ENCODE results near the gene LRRC59. TPM values are rescaled to one million over a fixed set of nuclear protein-coding genes. Genes with fewer than 3 reads are reported as not detected.

LRRC59 gene
- total and polyA plus RNA-seq, 2 of the 8 experiments (the other 6 are each of a cell fraction or from before 2014, with no cell fraction given) = 48.3 to 117 TPM

DNA sequence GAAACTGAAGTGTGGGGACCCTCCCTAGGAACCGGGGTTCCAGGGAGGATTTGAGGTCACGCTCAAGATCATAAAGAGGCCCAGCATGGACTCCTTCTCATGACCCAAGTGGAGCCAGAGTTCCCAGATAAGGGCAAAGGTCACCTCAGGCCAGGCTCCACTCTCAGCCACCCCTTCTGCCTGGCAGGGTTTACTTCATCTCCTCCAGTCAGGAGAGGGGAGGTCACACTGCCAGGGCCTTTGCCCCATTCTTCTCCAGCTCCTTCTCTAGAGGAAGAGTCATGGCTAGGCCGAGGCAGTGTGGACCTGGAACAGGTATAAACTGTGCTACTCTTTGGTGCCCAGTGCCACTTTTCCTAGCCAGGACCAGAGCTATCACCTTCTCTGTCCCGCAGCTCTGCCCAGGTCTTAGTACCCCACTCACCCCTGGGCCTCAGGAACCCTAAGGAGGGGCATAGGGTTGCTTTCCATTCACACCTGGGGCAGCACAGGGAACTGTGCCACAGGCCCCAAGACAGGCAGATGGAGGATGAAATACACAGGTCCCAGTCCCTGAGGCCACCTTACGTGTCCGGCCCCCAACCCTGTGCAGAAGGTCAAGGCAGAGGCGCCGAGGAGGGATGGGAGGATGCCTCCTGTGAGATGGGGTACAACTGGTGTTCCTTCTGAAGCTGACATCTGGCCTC is 27.8 kb upstream of the LRRC59 start:
- DNase-seq (ENCODE audit: low read depth in 1 of 2, low spot score in 2 of 2) (no peak), FAIRE-seq (no peak)
- Histone ChIP-seq H3K4ac (replicated peaks; ENCODE audit: insufficient read length, low read depth, low read length) (no peak overlapping the region), H3K79me2 (ENCODE audit: control insufficient read depth in 1 of 2, insufficient read depth in 2 of 2, low read length in 2 of 2) (no peaks in the 10 kb centered on the region), H3K56ac (replicated peaks; ENCODE audit: insufficient read length, low read depth, low read length) (no peak overlapping the region), H2BK120ac (replicated peaks; ENCODE audit: low read depth, low read length) (no peak overlapping the region), H3K18ac (ENCODE audit: extremely low read depth, low read length) (peak overlapping the region; percentile 87), H3K27me3 (replicated peaks in 1 of 4; ENCODE audit: control insufficient read depth in 3 of 4, extremely low read depth in 1 of 4, insufficient read depth in 3 of 4, low read length in 3 of 4) (peaks cover 0 to 2% (median 0%) of the 10 kb centered on the region in 4 experiments; a peak in 3 of 7 replicates), H3K4me3 (ENCODE audit: extremely low read depth in 1 of 4, insufficient read depth in 2 of 4, low read depth in 3 of 4, low read length in 4 of 4) (peak overlapping the region; percentile 30 to 78 (median 57)), H4K20me1 (replicated peaks in 1 of 2; ENCODE audit: control insufficient read depth in 1 of 2, insufficient read depth in 2 of 2, low read length in 2 of 2) (no peaks in the 10 kb centered on the region), H4K5ac (ENCODE audit: insufficient read length, low read depth, low read length) (no peak overlapping the region), H3K4me2 (ENCODE audit: insufficient read depth in 1 of 2, low read depth in 2 of 2, low read length in 2 of 2) (peak overlapping the region; percentile 76 to 83), H3K23me2 (ENCODE audit: low read depth, low read length) (peaks cover 11% of the 10 kb centered on the region; the same call in 1 of the 2 replicates), H2AK5ac (ENCODE audit: low read depth, low read length) (peak overlapping the region; percentile 56; the same call in 1 of the 2 replicates), H4K8ac (ENCODE audit: extremely low read depth, insufficient read depth, low read length) (peak overlapping the region; percentile 75), H4K91ac (replicated peaks; ENCODE audit: insufficient read length, low read length) (peak overlapping the region; percentile 14), H2BK12ac (ENCODE audit: low read depth, low read length) (peak overlapping the region; percentile 81), H2BK5ac (ENCODE audit: low read depth, low read length) (peak overlapping the region; percentile 66; the same call in 1 of the 2 replicates), H3K9me3 (ENCODE audit: insufficient read depth in 2 of 2, low read depth in 1 of 2, low read length in 1 of 2) (no peaks in the 10 kb centered on the region), H3K36me3 (ENCODE audit: control insufficient read depth in 2 of 4, insufficient read depth in 4 of 4, low read length in 3 of 4) (no peaks in the 10 kb centered on the region), H3K27ac (ENCODE audit: low read depth, low read length) (no peak overlapping the region), H3K14ac (ENCODE audit: insufficient read length) (no peak overlapping the region), H3K79me1 (ENCODE audit: low read depth, low read length) (no peaks in the 10 kb centered on the region), H2AFZ (ENCODE audit: low read length) (peak overlapping the region; percentile 48; the same call in 1 of the 2 replicates), H3K23ac (ENCODE audit: insufficient read length) (no peak overlapping the region), H2BK15ac (ENCODE audit: low read length) (peak overlapping the region; percentile 88), H2BK20ac (ENCODE audit: low read length) (no peak overlapping the region), H3K9ac (replicated peaks in 1 of 4; ENCODE audit: extremely low read depth in 1 of 4, low read depth in 3 of 4, low read length in 3 of 4) (no peak overlapping the region; a peak in 1 of 7 replicates), H3K4me1 (replicated peaks in 1 of 4; ENCODE audit: control insufficient read depth in 3 of 4, insufficient read depth in 4 of 4, low read length in 3 of 4) (peaks cover 6 to 13% (median 10%) of the 10 kb centered on the region in 4 experiments)
- TF ChIP-seq RNF2 (IDR thresholded peaks at IDR 0.05; ENCODE audit: borderline replicate concordance, low read depth, low read length, missing control alignments, poor library complexity, severe bottlenecking) (no peak), POLR2AphosphoS5 (IDR thresholded peaks at IDR 0.05; ENCODE audit: low read depth, low read length) (no peak), KDM4A (IDR thresholded peaks at IDR 0.05; ENCODE audit: low read depth, low read length, severe bottlenecking) (no peak), JUN (IDR thresholded peaks at IDR 0.05; ENCODE audit: low read depth, low read length) (no peak), CHD2 (IDR thresholded peaks at IDR 0.05; ENCODE audit: low read length) (no peak), NANOG (IDR thresholded peaks at IDR 0.05; ENCODE audit: insufficient read depth, low read depth, low read length, poor library complexity, severe bottlenecking) (no peak), TBP (IDR thresholded peaks at IDR 0.05; ENCODE audit: low read depth, low read length) (no peak)
- 89% methylated on average over 8 of the region's 8 CpGs; no CpG with 5 or more reads in 1 of the 2 experiments for WGBS, 2 experiments (ENCODE audit: extremely low coverage in 1 of 2, insufficient coverage in 1 of 2, insufficient read length in 1 of 2, insufficient replicate concordance in 2 of 2, low coverage in 1 of 2, low lambda C conversion rate in 2 of 2, missing lambda C conversion rate in 1 of 2)
- ChIA-PET POLR2A (ENCODE audit: partially characterized antibody) (interaction anchor here (1.2 to 2.2 kb wide), 4 partner anchors 10 to 50 kb away, joined by 3 to 12 read pairs (median 6); partner anchors contain the start of gene LRRC59), CTCF (ENCODE audit: partially characterized antibody) (interaction anchor here (0.6 to 8.3 kb wide), 5 partner anchors 11 to 76 kb away, joined by 3 to 87 read pairs (median 4); partner anchors contain the start of gene LRRC59)
